ENCODE measurements around the gene VPS72.

DNA sequence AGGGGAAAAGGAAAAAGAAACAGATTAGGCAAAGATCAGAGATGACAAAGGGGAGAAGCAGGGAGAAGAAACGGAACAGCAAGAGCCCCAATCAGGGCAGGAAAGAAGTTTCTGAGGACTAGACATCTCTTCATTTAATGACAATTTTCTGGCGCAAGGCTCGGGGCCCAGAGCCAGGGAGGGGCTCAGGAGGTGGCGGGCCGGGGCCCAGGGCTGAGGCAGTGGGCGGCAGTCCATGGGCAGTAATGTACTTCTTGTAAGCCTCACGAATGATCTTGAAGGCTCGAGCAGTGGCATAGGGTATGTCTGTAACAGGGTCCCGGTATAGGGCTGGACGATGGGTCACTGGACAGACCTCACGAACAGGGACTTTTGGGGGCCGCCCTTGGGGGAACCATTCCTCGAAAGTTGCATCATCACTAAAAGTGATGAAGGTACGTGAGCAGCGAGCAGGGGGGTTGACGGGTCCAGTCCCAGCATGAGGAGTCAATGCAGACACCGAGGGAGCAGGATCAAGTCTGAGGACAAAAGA lies 13.4 kb downstream of the VPS72 start:
- TF ChIP-seq ZFP3 (tag by site-specific recombination; IDR thresholded peaks at IDR 0.05; ENCODE audit: low read depth) (no peak), ZSCAN30 (tag by site-specific recombination; IDR thresholded peaks at IDR 0.05) (no peak), ZNF660 (tag by site-specific recombination; IDR thresholded peaks at IDR 0.05) (no peak), ZNF621 (tag by site-specific recombination; IDR thresholded peaks at IDR 0.05) (no peak), HOXA7 (CRISPR knock-in tag; IDR thresholded peaks at IDR 0.05; ENCODE audit: borderline replicate concordance) (no peak), ZNF138 (tag by site-specific recombination; IDR thresholded peaks at IDR 0.05; ENCODE audit: borderline replicate concordance) (no peak), TCF7L2 (IDR thresholded peaks at IDR 0.05; ENCODE audit: borderline replicate concordance, low read depth, low read length) (no peak), ZNF248 (tag by site-specific recombination; IDR thresholded peaks at IDR 0.05) (no peak)
- TF ChIP-seq, protein P1, sequence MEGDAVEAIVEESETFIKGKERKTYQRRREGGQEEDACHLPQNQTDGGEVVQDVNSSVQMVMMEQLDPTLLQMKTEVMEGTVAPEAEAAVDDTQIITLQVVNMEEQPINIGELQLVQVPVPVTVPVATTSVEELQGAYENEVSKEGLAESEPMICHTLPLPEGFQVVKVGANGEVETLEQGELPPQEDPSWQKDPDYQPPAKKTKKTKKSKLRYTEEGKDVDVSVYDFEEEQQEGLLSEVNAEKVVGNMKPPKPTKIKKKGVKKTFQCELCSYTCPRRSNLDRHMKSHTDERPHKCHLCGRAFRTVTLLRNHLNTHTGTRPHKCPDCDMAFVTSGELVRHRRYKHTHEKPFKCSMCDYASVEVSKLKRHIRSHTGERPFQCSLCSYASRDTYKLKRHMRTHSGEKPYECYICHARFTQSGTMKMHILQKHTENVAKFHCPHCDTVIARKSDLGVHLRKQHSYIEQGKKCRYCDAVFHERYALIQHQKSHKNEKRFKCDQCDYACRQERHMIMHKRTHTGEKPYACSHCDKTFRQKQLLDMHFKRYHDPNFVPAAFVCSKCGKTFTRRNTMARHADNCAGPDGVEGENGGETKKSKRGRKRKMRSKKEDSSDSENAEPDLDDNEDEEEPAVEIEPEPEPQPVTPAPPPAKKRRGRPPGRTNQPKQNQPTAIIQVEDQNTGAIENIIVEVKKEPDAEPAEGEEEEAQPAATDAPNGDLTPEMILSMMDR (tag by site-specific recombination; IDR thresholded peaks at IDR 0.05) = no peak
- TF ChIP-seq, protein P2, sequence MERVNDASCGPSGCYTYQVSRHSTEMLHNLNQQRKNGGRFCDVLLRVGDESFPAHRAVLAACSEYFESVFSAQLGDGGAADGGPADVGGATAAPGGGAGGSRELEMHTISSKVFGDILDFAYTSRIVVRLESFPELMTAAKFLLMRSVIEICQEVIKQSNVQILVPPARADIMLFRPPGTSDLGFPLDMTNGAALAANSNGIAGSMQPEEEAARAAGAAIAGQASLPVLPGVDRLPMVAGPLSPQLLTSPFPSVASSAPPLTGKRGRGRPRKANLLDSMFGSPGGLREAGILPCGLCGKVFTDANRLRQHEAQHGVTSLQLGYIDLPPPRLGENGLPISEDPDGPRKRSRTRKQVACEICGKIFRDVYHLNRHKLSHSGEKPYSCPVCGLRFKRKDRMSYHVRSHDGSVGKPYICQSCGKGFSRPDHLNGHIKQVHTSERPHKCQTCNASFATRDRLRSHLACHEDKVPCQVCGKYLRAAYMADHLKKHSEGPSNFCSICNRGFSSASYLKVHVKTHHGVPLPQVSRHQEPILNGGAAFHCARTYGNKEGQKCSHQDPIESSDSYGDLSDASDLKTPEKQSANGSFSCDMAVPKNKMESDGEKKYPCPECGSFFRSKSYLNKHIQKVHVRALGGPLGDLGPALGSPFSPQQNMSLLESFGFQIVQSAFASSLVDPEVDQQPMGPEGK (tag by site-specific recombination; IDR thresholded peaks at IDR 0.05) = no peak
- TF ChIP-seq, protein P3, sequence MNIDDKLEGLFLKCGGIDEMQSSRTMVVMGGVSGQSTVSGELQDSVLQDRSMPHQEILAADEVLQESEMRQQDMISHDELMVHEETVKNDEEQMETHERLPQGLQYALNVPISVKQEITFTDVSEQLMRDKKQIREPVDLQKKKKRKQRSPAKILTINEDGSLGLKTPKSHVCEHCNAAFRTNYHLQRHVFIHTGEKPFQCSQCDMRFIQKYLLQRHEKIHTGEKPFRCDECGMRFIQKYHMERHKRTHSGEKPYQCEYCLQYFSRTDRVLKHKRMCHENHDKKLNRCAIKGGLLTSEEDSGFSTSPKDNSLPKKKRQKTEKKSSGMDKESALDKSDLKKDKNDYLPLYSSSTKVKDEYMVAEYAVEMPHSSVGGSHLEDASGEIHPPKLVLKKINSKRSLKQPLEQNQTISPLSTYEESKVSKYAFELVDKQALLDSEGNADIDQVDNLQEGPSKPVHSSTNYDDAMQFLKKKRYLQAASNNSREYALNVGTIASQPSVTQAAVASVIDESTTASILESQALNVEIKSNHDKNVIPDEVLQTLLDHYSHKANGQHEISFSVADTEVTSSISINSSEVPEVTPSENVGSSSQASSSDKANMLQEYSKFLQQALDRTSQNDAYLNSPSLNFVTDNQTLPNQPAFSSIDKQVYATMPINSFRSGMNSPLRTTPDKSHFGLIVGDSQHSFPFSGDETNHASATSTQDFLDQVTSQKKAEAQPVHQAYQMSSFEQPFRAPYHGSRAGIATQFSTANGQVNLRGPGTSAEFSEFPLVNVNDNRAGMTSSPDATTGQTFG (tag by site-specific recombination; IDR thresholded peaks at IDR 0.05; ENCODE audit: borderline replicate concordance) = no peak
- TF ChIP-seq, protein P4, sequence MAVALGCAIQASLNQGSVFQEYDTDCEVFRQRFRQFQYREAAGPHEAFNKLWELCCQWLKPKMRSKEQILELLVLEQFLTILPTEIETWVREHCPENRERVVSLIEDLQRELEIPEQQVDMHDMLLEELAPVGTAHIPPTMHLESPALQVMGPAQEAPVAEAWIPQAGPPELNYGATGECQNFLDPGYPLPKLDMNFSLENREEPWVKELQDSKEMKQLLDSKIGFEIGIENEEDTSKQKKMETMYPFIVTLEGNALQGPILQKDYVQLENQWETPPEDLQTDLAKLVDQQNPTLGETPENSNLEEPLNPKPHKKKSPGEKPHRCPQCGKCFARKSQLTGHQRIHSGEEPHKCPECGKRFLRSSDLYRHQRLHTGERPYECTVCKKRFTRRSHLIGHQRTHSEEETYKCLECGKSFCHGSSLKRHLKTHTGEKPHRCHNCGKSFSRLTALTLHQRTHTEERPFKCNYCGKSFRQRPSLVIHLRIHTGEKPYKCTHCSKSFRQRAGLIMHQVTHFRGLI (tag by site-specific recombination; IDR thresholded peaks at IDR 0.05) = no peak
- TF ChIP-seq, protein P5, sequence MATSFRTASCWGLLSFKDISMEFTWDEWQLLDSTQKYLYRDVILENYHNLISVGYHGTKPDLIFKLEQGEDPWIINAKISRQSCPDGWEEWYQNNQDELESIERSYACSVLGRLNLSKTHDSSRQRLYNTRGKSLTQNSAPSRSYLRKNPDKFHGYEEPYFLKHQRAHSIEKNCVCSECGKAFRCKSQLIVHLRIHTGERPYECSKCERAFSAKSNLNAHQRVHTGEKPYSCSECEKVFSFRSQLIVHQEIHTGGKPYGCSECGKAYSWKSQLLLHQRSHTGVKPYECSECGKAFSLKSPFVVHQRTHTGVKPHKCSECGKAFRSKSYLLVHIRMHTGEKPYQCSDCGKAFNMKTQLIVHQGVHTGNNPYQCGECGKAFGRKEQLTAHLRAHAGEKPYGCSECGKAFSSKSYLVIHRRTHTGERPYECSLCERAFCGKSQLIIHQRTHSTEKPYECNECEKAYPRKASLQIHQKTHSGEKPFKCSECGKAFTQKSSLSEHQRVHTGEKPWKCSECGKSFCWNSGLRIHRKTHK (tag by site-specific recombination; IDR thresholded peaks at IDR 0.05) = no peak
